GM12801 (cell line): Measurements from ENCODE around the gene B3GNT9.

Experiments
- CTCF ChIP-seq: IDR thresholded peaks from one replicate; pipeline ENCODE4 v1.5.1; 2011; ENCODE audit warnings: control low read depth; ENCODE audit not compliant: insufficient read length; ENCODE audit errors: extremely low read depth

B3GNT9 gene

GRCh38 chr16:67165121-67166078 is 14.6 kb upstream of the B3GNT9 start:
- TF ChIP-seq CTCF, result no peak

- no peak for TF ChIP-seq CTCF
Observed at GRCh38 chr16:67164599-67165061, 13.8 kb upstream of the B3GNT9 start, which contains the start of gene HSF4. TSS of gene HSF4 (plus strand) at chr16:67164745. CDS start at chr16:67164812, 67 bp downstream.

- no peak for TF ChIP-seq CTCF
Observed at GRCh38 chr16:67163999-67164558, 13.3 kb upstream of the B3GNT9 start.

- TF ChIP-seq CTCF, result no peak
Observed at GRCh38 chr16:67163164-67163998, 12.6 kb upstream of the B3GNT9 start.

- no peak for TF ChIP-seq CTCF
Observed at GRCh38 chr16:67162506-67163163, 11.8 kb upstream of the B3GNT9 start.

GRCh38 chr16:67161595-67162058 is 10.8 kb upstream of the B3GNT9 start:
- no peak for TF ChIP-seq CTCF
